GM06990 (cell line): ENCODE measurements around the gene XRCC3.

Experiments
- DNase-seq: peaks from one replicate; pipeline ENCODE4 v3.0.0-alpha.2; 2011; ENCODE audit not compliant: insufficient read length; ENCODE audit errors: extremely low read depth
- H3K27me3 ChIP-seq: replicated peaks from 2 replicates; pipeline ENCODE4 v1.6.0; 2011; ENCODE audit warnings: low read length; ENCODE audit not compliant: control insufficient read depth, insufficient read depth
- H3K36me3 ChIP-seq: 2 replicates; pipeline ENCODE4 v1.5.1; 2011; ENCODE audit warnings: low read length; ENCODE audit not compliant: control insufficient read depth, insufficient read depth
- H3K4me3 ChIP-seq: replicated peaks from 2 replicates; pipeline ENCODE4 v1.5.1; 2011; ENCODE audit warnings: low read depth, mild to moderate bottlenecking, control low read depth, low read length
- CTCF ChIP-seq: IDR thresholded peaks from 2 replicates; pipeline ENCODE4 v1.5.1; 2011; ENCODE audit warnings: low read length, control low read depth, mild to moderate bottlenecking, inconsistent platforms; ENCODE audit not compliant: insufficient read depth, poor library complexity, severe bottlenecking

The XRCC3 gene

GRCh38 chr14:103745424-103745823 is 30.2 kb upstream of the XRCC3 start:
- no peaks in the 10 kb centered on the region for H3K27me3 ChIP-seq
- H3K36me3 ChIP-seq: peaks cover 5% of the 10 kb centered on the region
- H3K4me3 ChIP-seq: no peak overlapping the region
- TF ChIP-seq CTCF: no peak
- no peak for DNase-seq

GRCh38 chr14:103744621-103745395 is 29.6 kb upstream of the XRCC3 start:
- Histone ChIP-seq H3K36me3 (peaks cover 5% of the 10 kb centered on the region), H3K4me3 (no peak overlapping the region), H3K27me3 (no peaks in the 10 kb centered on the region)
- no peak for TF ChIP-seq CTCF
- DNase-seq: no peak

GRCh38 chr14:103743691-103744090 is 28.4 kb upstream of the XRCC3 start:
- no peak for TF ChIP-seq CTCF
- Histone ChIP-seq H3K4me3 (no peak overlapping the region), H3K36me3 (peaks cover 5% of the 10 kb centered on the region), H3K27me3 (no peaks in the 10 kb centered on the region)
- no peak for DNase-seq

GRCh38 chr14:103742499-103743255 is 27.4 kb upstream of the XRCC3 start:
- H3K36me3 ChIP-seq: peaks cover 5% of the 10 kb centered on the region

GRCh38 chr14:103741876-103742275 is 26.6 kb upstream of the XRCC3 start:
- no peak for TF ChIP-seq CTCF
- Histone ChIP-seq H3K36me3 (peaks cover 7% of the 10 kb centered on the region), H3K4me3 (no peak overlapping the region), H3K27me3 (no peaks in the 10 kb centered on the region)
- DNase-seq: no peak

More at GRCh38 chr14:103742499-103743255, 27.4 kb upstream of the XRCC3 start:
- Histone ChIP-seq H3K4me3 (no peak overlapping the region), H3K27me3 (no peaks in the 10 kb centered on the region)
- no peak for DNase-seq
- no peak for TF ChIP-seq CTCF
